HUES48 (cell line): ENCODE results near the gene PTPRN2.
"Not testable (repeated sequence)": the region's sequence is repeated elsewhere in the genome, so short reads cannot be mapped to it uniquely, and the experiment has no call there.

Source experiments
- H3K27ac ChIP-seq: one replicate; pipeline ENCODE4 v1.7.0; 2013; ENCODE audit warnings: low read depth, low read length, inconsistent platforms
- H3K27me3 ChIP-seq: 2 replicates; pipeline ENCODE4 v1.6.1; 2013; ENCODE audit warnings: mild to moderate bottlenecking, low read length; ENCODE audit not compliant: control insufficient read depth, insufficient read depth
- H3K36me3 ChIP-seq: 2 replicates; pipeline ENCODE4 v1.6.1; 2013; ENCODE audit warnings: low read length; ENCODE audit not compliant: control insufficient read depth, insufficient read depth
- H3K4me1 ChIP-seq: 2 replicates; pipeline ENCODE4 v1.6.1; 2013; ENCODE audit warnings: mild to moderate bottlenecking, low read length; ENCODE audit not compliant: control insufficient read depth, insufficient read depth
- H3K4me3 ChIP-seq: 2 replicates; pipeline ENCODE4 v1.5.1; 2013; ENCODE audit warnings: mild to moderate bottlenecking, low read depth, low read length
- H3K9ac ChIP-seq: 2 replicates; pipeline ENCODE4 v1.6.1; 2013; ENCODE audit warnings: mild to moderate bottlenecking, low read depth, low read length, moderate library complexity
- H3K9me3 ChIP-seq: 2 replicates; pipeline ENCODE4 v1.6.1; 2013; ENCODE audit warnings: low read length; ENCODE audit not compliant: control insufficient read depth, insufficient read depth

The PTPRN2 gene

DNA sequence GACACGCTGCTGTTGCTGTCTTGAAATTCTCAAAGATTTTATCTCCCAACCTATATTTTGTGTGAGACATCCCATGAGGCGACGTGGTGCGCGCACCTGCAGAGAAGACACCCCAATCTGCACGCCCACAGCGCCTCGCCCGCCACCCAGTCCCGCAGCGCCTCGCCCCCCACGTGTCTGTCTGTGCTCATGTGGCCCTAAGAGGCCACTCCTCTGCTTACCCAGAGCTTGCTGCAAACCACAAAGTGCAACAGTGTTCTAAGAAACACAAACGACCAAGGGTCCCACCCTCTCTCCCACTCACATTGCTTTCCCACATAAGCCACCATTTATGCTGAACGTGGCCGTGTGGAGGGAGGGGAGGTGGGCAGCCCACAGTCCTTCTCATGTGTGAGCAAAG, 287.2 kb downstream of the PTPRN2 start:
- no peak overlapping the region for H3K4me3 ChIP-seq
- no peak overlapping the region for H3K9ac ChIP-seq
- H3K4me1 ChIP-seq, result peaks cover 25% of the 10 kb centered on the region
- H3K9me3 ChIP-seq, result 0 out of 2 replicates have a peak, but pooled peaks cover 6% of the 10 kb centered on the region
- H3K27ac ChIP-seq, result no peak overlapping the region
- no peaks in the 10 kb centered on the region for H3K36me3 ChIP-seq
- H3K27me3 ChIP-seq, result no peaks in the 10 kb centered on the region

DNA sequence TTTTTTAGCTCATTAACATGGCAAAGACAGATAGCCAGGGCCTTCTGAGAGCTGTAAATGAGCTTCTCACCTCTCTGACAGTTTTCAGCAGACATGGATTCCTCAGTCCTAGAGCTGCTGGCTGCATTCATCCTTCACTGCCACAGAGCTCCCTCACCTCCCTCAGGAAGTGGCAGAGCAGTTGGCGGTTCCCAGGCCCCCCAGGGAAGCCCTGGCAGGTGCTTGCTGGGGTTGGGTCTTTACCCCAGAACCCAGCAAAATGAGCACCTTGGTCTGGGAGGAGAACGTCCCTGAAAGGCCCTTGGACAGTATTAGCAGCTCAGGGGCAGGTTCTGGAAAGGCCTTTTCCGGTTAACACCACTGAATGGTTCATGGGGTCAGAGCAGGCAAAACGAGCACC, 288.0 kb downstream of the PTPRN2 start:
- Histone ChIP-seq H3K27ac (no peak overlapping the region), H3K27me3 (no peaks in the 10 kb centered on the region), H3K4me3 (no peak overlapping the region), H3K36me3 (no peaks in the 10 kb centered on the region), H3K9me3 (0 out of 2 replicates have a peak, but pooled peaks cover 6% of the 10 kb centered on the region), H3K4me1 (peaks cover 21% of the 10 kb centered on the region), H3K9ac (no peak overlapping the region)

DNA sequence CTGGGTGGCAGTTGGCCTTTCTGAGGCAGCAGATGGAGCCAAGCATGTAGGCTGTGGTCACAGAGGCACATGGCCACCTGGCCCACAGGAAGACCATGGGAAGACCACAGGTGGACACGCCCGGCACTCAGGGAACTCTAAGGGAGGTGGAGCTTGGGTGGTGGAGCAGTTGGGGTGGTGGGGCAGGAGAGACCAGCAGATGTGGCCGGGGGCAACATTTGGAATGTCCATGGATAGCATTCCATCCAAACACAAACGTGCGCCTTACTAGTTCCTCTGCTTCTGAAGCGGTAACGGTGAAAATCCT, 290.9 kb downstream of the PTPRN2 start:
- Histone ChIP-seq H3K27ac (no peak overlapping the region), H3K9me3 (peaks cover 19% of the 10 kb centered on the region), H3K4me3 (no peak overlapping the region), H3K27me3 (no peaks in the 10 kb centered on the region), H3K4me1 (peaks cover 8% of the 10 kb centered on the region), H3K9ac (no peak overlapping the region), H3K36me3 (no peaks in the 10 kb centered on the region)

DNA sequence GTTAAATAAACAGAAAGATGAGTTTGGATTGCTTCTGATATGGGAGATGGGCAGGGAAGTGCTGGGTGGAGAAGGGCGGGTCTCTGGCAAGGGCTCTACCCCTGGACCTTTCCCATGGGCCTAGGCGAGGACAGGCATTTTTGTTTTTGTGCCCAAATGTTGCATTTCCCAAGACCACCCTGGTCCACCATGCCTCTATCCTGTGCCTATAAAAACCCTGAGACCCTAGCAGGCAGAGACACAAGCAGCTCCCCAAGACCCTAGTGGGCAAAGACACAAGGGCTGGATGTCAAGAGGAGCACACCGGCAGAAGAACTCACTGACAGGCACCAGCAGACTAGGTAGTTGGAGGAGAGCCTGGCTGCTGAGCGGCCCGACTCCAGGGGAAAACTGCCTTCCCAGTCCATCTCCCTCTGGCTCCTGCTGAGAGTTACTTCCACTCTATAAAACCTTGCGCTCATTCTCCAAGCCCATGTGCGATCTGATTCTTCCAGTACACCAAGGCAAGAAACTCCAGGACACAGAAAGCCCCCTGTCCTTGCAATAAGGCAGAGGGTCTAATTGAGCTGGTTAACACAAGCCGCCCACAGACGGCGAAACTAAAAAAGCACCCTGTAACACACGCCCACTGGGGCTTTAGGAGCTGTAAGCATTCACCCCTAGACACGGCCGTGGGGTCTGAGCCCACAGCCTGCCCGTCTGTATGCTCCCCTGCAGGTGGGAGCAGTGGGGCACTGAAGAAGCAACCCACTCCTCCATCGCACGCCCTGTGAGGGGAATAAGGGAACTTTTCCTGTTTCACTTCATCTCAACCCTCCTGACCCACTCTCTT, 291.4 kb downstream of the PTPRN2 start:
- Histone ChIP-seq H3K9ac (no peak overlapping the region), H3K4me1 (peaks cover 12% of the 10 kb centered on the region), H3K36me3 (no peaks in the 10 kb centered on the region), H3K9me3 (peaks cover 19% of the 10 kb centered on the region), H3K27ac (no peak overlapping the region), H3K27me3 (no peaks in the 10 kb centered on the region), H3K4me3 (no peak overlapping the region)

DNA sequence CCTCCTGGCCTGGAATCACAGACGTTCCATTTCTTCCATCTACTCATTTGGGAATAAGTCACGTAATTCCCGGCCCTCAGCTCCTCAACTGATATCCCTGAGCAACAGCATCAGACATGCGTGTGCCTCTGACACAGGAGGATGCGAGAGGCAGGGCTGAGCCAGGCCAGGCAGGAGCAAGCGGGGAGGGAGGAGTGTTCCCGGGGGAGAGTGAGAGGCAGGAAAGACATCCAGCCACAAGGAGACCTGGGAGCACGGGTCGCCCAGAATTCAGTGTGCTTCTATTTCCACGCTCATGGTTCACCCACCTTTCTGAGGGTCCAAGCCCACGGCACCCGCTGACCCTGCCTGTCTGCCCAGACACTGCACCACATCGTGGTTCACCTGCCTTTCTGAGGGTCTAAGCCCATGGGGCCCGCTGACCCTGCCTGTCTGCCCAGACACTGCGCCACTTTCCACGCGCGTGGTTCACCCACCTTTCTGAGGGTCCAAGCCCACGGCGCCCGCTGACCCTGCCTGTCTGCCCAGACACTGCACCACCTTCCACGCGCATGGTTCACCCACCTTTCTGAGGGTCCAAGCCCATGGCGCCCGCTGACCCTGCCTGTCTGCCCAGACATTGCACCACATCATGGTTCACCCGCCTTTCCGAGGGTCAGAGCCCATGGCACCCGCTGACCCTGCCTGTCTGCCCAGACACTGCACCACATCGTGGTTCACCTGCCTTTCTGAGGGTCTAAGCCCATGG, 293.0 kb downstream of the PTPRN2 start:
- not testable (repeated sequence) for H3K36me3 ChIP-seq, H3K4me3 ChIP-seq, H3K27me3 ChIP-seq, H3K27ac ChIP-seq, H3K9ac ChIP-seq
- peaks cover 12% of the 10 kb centered on the region for H3K4me1 ChIP-seq
- peaks cover 31% of the 10 kb centered on the region for H3K9me3 ChIP-seq

DNA sequence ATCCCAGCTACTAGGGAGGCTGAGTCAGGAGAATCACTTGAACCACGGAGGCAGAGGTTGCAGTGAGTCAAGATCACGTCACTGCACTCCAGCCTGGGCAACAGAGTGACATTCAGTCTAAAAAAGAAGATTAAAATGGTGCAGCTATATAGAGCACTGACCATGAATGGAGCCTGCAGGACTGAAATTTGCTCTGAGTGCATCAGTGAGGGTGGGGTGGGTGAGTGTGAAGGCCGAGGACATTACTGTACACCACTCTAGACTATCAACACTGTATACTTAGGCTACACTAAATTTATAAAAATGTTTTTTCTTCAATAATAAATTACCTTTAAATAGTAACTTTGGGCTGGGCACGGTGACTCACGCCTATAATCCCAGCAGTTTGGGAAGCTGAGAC, 294.7 kb downstream of the PTPRN2 start:
- Histone ChIP-seq H3K36me3 (no peaks in the 10 kb centered on the region), H3K4me3 (no peak overlapping the region), H3K27ac (no peak overlapping the region), H3K4me1 (peaks cover 12% of the 10 kb centered on the region), H3K27me3 (no peaks in the 10 kb centered on the region), H3K9me3 (peaks cover 39% of the 10 kb centered on the region), H3K9ac (no peak overlapping the region)

DNA sequence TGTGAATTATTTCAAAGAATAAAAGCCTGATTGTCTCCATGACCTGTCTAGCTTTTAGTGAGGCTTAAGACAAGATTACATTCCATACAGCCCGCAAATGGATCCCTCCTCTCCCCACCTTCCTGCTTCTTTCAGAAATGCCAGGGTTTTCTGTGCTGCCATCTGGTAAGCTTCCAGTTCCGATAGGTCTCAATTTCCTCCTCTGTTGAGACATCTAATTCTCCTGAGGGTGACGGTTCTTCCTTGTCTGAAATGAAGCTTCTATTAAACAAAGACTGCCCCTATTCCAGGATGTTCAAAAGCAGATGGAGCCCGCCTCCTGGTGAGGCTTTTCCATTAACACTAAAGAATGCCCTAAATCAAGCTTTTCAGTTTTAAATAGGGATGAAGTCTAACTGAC, 295.6 kb downstream of the PTPRN2 start:
- H3K9me3 ChIP-seq, result peaks cover 37% of the 10 kb centered on the region
- no peaks in the 10 kb centered on the region for H3K27me3 ChIP-seq
- H3K36me3 ChIP-seq, result no peaks in the 10 kb centered on the region
- H3K27ac ChIP-seq, result peak overlapping the region; percentile 35
- H3K9ac ChIP-seq, result no peak overlapping the region
- peaks cover 12% of the 10 kb centered on the region for H3K4me1 ChIP-seq
- H3K4me3 ChIP-seq, result 0 out of 2 replicates have a peak overlapping the region, but pooled peaks have one; percentile 10

DNA sequence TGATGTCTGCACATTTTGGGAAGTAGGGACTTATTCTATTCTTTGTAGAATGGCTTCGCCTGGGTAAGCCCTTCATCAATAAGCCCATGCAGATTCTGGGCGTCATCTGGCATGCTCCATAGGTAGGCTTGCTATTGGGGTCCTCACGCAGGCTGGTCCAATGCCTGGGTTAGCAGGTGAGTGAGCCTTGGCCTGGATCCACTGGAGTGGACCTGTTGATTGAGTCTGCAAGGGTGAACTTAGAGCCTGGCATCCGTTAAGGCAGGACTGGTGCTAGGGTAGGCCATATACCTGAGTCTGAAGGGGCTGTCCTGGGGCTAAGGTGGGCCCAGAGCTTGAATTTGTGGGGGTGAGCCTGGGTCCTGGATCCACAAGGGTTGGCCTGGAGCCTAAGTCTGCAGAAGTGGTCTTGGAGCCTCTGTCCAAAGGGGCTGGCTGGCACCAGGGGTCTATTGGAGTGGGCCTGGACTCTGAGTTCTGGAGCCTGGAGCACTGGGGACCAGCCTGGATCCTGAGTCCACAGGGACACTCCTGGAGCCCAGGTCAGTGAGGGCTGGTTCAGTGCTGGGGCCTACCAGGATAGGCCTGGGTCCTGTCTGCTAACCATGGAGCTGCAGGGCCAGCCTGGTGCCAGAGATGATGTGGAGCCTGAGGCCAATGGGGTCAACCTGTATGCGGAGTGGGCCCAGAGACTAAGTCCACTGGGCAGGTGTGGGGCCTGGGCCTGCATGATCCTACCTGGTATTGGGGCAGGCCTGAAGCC, 297.7 kb downstream of the PTPRN2 start:
- Histone ChIP-seq H3K9ac (no peak overlapping the region), H3K4me3 (no peak overlapping the region), H3K27me3 (no peaks in the 10 kb centered on the region), H3K4me1 (peaks cover 12% of the 10 kb centered on the region), H3K27ac (no peak overlapping the region), H3K36me3 (no peaks in the 10 kb centered on the region), H3K9me3 (peaks cover 40% of the 10 kb centered on the region)

DNA sequence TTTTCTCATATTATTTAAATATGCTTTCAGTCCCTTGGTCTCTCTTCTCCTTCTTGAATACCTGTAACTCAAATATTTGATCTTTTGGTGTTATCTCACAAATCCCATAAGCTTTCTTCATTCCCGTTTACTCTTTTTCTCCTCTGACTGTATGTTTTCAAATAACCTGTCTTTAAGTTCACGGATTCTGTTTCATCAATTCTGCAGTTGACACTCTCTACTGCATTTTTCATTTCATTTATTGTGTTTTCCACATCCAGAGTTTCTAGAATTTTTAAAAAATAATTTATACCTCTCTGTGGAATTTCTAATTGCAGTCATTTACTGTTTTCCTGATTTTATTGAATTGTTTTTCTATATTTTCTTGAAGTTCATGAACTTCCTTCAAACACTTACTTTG, 298.4 kb downstream of the PTPRN2 start:
- peaks cover 39% of the 10 kb centered on the region for H3K9me3 ChIP-seq
- no peak overlapping the region for H3K9ac ChIP-seq
- no peak overlapping the region for H3K4me3 ChIP-seq
- no peaks in the 10 kb centered on the region for H3K36me3 ChIP-seq
- H3K4me1 ChIP-seq, result peaks cover 12% of the 10 kb centered on the region
- no peaks in the 10 kb centered on the region for H3K27me3 ChIP-seq
- H3K27ac ChIP-seq, result no peak overlapping the region

DNA sequence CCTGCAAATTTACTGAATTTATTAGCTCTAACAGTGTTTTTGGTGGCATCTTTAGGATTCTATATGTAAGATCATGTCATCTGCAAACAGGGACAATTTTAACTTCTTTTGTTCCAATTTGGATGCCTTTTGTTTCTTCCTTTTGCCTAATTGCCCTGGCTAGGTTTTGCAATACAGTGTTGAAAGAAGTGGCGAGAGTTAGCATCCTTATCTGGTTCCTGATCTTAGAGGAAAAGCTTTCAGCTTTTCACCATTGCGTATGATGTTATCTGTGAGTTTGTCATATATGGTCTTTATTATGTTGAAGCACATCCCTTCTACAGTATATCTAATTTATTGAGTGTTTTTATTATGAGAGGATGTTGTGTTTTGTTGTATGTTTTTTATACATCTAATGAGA, 301.4 kb downstream of the PTPRN2 start:
- Histone ChIP-seq H3K4me1 (no peaks in the 10 kb centered on the region), H3K9me3 (peaks cover 33% of the 10 kb centered on the region), H3K9ac (no peak overlapping the region), H3K27ac (no peak overlapping the region), H3K27me3 (no peaks in the 10 kb centered on the region), H3K36me3 (no peaks in the 10 kb centered on the region), H3K4me3 (no peak overlapping the region)

DNA sequence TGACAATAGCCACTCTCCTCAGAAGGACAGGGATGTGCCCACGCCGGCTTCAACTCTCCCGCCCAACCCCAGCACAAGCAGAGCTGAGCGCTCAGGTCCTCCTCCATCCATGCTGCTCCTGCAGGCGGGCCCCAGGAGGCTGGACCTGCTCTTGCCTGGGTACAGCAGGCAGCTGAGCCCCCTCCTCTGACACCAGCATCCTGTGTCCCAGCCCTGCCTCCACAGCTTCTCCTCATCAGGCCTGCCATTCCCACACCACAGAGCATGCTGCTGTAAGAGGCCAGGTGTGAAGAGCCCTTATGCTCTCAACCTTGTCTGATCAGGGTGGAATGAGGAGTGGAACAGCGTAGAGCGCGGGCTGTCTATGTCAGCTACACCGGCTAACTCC, 302.2 kb downstream of the PTPRN2 start:
- Histone ChIP-seq H3K4me3 (no peak overlapping the region), H3K9ac (no peak overlapping the region), H3K27me3 (no peaks in the 10 kb centered on the region), H3K27ac (no peak overlapping the region), H3K4me1 (no peaks in the 10 kb centered on the region), H3K9me3 (peaks cover 27% of the 10 kb centered on the region), H3K36me3 (no peaks in the 10 kb centered on the region)
